OCI-LY1 (cell line): ENCODE measurements around the gene LRSAM1.

Experiments used
- H2AFZ ChIP-seq: fragments of 200-600 bp; sonication (generic), shearing (Covaris generic); 2 replicates; pipeline ENCODE4 v1.6.0; 2014; ENCODE audit warnings: antibody characterized with exemption, mild to moderate bottlenecking, low read length
- H3F3A ChIP-seq: fragments of 200-600 bp; sonication (generic), shearing (Covaris generic); 2 replicates; pipeline ENCODE4 v1.6.0; 2014; ENCODE audit warnings: mild to moderate bottlenecking, antibody characterized with exemption, low read length, moderate library complexity; ENCODE audit not compliant: insufficient read depth
- H3K27ac ChIP-seq: fragments of 200-600 bp; sonication (generic); 2 replicates; pipeline ENCODE4 v1.5.1; 2014; ENCODE audit warnings: low read length, mixed run types, mild to moderate bottlenecking, low read depth; ENCODE audit not compliant: poor library complexity, severe bottlenecking
- H3K27me3 ChIP-seq: fragments of 200-600 bp; sonication (generic); 2 replicates; pipeline ENCODE4 v1.6.0; 2014; ENCODE audit warnings: antibody characterized with exemption, mild to moderate bottlenecking, low read length, moderate library complexity; ENCODE audit not compliant: insufficient read depth
- H3K36me3 ChIP-seq: fragments of 200-600 bp; sonication (generic); 2 replicates; pipeline ENCODE4 v1.6.1; 2014; ENCODE audit warnings: mild to moderate bottlenecking, antibody characterized with exemption, low read length, moderate library complexity, mixed read lengths; ENCODE audit not compliant: insufficient read depth
- H3K4me1 ChIP-seq: fragments of 200-600 bp; sonication (generic); 2 replicates; pipeline ENCODE4 v1.5.1; 2014; ENCODE audit warnings: mild to moderate bottlenecking, low read length, moderate library complexity; ENCODE audit not compliant: insufficient read depth, severe bottlenecking
- H3K4me2 ChIP-seq: fragments of 200-600 bp; sonication (generic), shearing (Covaris generic); 2 replicates; pipeline ENCODE4 v1.6.1; 2014; ENCODE audit warnings: low read length
- H3K4me3 ChIP-seq: fragments of 200-600 bp; sonication (generic); 2 replicates; pipeline ENCODE4 v1.5.1; 2014; ENCODE audit warnings: low read length, low read depth, mild to moderate bottlenecking, mixed read lengths; ENCODE audit not compliant: poor library complexity, severe bottlenecking
- H3K79me2 ChIP-seq: fragments of 200-600 bp; shearing (Covaris generic); 2 replicates; pipeline ENCODE4 v1.6.1; 2016; ENCODE audit warnings: mixed run types, low read length, mixed read lengths; ENCODE audit not compliant: insufficient read depth
- H3K9ac ChIP-seq: fragments of 200-600 bp; sonication (generic), shearing (Covaris generic); 2 replicates; pipeline ENCODE4 v1.6.1; 2014; ENCODE audit warnings: mild to moderate bottlenecking, low read length, mixed read lengths
- H3K9me2 ChIP-seq: fragments of 200-600 bp; sonication (generic), shearing (Covaris generic); 2 replicates; pipeline ENCODE4 v1.6.1; 2014; ENCODE audit warnings: low read depth, mild to moderate bottlenecking, low read length, mixed read lengths
- H3K9me3 ChIP-seq: fragments of 200-600 bp; shearing (Covaris generic); 2 replicates; pipeline ENCODE4 v1.6.1; 2014; ENCODE audit warnings: low read length, mixed read lengths
- H4K20me1 ChIP-seq: fragments of 200-600 bp; sonication (generic), shearing (Covaris generic); 2 replicates; pipeline ENCODE4 v1.6.0; 2016; ENCODE audit warnings: mild to moderate bottlenecking, low read length; ENCODE audit not compliant: insufficient read depth
- EZH2 ChIP-seq: fragments of 200-600 bp; sonication (generic), shearing (Covaris generic); IDR thresholded peaks from 2 replicates; pipeline ENCODE4 v1.8.0; 2017; ENCODE audit warnings: borderline replicate concordance, mixed run types, mild to moderate bottlenecking, antibody characterized with exemption, low read length, moderate library complexity, mixed read lengths
- TF ChIP-seq, protein P1 (sequence below): fragments of 200-600 bp; sonication (generic), shearing (Covaris generic); IDR thresholded peaks from 2 replicates; pipeline ENCODE4 v1.5.1; 2017; ENCODE audit warnings: mild to moderate bottlenecking, antibody characterized with exemption, low read length, moderate library complexity, mixed read lengths

Gene LRSAM1

GRCh38 chr9:127509261-127509954, 58.1 kb downstream of the LRSAM1 start:
- Histone ChIP-seq H3K4me2 (no peak overlapping the region), H3K9ac (no peak overlapping the region), H3K79me2 (no peaks in the 10 kb centered on the region)

GRCh38 chr9:127509955-127510299, 58.6 kb downstream of the LRSAM1 start:
- H3K4me1 ChIP-seq, result no peaks in the 10 kb centered on the region
- no peaks in the 10 kb centered on the region for H3F3A ChIP-seq
- TF ChIP-seq, protein P1, sequence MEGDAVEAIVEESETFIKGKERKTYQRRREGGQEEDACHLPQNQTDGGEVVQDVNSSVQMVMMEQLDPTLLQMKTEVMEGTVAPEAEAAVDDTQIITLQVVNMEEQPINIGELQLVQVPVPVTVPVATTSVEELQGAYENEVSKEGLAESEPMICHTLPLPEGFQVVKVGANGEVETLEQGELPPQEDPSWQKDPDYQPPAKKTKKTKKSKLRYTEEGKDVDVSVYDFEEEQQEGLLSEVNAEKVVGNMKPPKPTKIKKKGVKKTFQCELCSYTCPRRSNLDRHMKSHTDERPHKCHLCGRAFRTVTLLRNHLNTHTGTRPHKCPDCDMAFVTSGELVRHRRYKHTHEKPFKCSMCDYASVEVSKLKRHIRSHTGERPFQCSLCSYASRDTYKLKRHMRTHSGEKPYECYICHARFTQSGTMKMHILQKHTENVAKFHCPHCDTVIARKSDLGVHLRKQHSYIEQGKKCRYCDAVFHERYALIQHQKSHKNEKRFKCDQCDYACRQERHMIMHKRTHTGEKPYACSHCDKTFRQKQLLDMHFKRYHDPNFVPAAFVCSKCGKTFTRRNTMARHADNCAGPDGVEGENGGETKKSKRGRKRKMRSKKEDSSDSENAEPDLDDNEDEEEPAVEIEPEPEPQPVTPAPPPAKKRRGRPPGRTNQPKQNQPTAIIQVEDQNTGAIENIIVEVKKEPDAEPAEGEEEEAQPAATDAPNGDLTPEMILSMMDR, result no peak
- no peak for TF ChIP-seq EZH2
- no peaks in the 10 kb centered on the region for H3K79me2 ChIP-seq
- no peaks in the 10 kb centered on the region for H3K9me3 ChIP-seq
- no peaks in the 10 kb centered on the region for H4K20me1 ChIP-seq
- H3K4me3 ChIP-seq, result no peak overlapping the region
- no peaks in the 10 kb centered on the region for H3K9me2 ChIP-seq
- H2AFZ ChIP-seq, result no peak overlapping the region
- no peaks in the 10 kb centered on the region for H3K27me3 ChIP-seq
- no peaks in the 10 kb centered on the region for H3K36me3 ChIP-seq
- H3K4me2 ChIP-seq, result no peak overlapping the region
- H3K27ac ChIP-seq, result no peak overlapping the region
- H3K9ac ChIP-seq, result no peak overlapping the region

More at GRCh38 chr9:127509261-127509954, 58.1 kb downstream of the LRSAM1 start:
- H3F3A ChIP-seq, result no peaks in the 10 kb centered on the region
- no peaks in the 10 kb centered on the region for H3K36me3 ChIP-seq
- no peak overlapping the region for H3K4me3 ChIP-seq
- H3K9me3 ChIP-seq, result no peaks in the 10 kb centered on the region
- H4K20me1 ChIP-seq, result no peaks in the 10 kb centered on the region
- no peak overlapping the region for H2AFZ ChIP-seq
- H3K9me2 ChIP-seq, result no peaks in the 10 kb centered on the region
- TF ChIP-seq, protein P1, result no peak
- no peak for TF ChIP-seq EZH2
- no peaks in the 10 kb centered on the region for H3K4me1 ChIP-seq
- H3K27ac ChIP-seq, result no peak overlapping the region
- H3K27me3 ChIP-seq, result no peaks in the 10 kb centered on the region

GRCh38 chr9:127514468-127514867, 63.2 kb downstream of the LRSAM1 start:
- no peaks in the 10 kb centered on the region for H3K4me1 ChIP-seq
- no peaks in the 10 kb centered on the region for H3K9me2 ChIP-seq
- no peak overlapping the region for H3K4me2 ChIP-seq
- H2AFZ ChIP-seq, result no peak overlapping the region
- H3K9ac ChIP-seq, result no peak overlapping the region
- no peaks in the 10 kb centered on the region for H3K36me3 ChIP-seq
- no peaks in the 10 kb centered on the region for H3K79me2 ChIP-seq
- H3K27me3 ChIP-seq, result no peaks in the 10 kb centered on the region; the same call in 1 of the 2 replicates
- TF ChIP-seq EZH2, result no peak
- TF ChIP-seq, protein P1, result no peak
- H4K20me1 ChIP-seq, result no peaks in the 10 kb centered on the region
- no peak overlapping the region for H3K4me3 ChIP-seq
- H3K9me3 ChIP-seq, result no peaks in the 10 kb centered on the region
- no peak overlapping the region for H3K27ac ChIP-seq
- H3F3A ChIP-seq, result no peaks in the 10 kb centered on the region
